Smooth muscle cell (in vitro differentiated cells): Measurements from ENCODE around the gene RAB39A. TPM values are rescaled to one million over a fixed set of nuclear protein-coding genes. Genes with fewer than 3 reads are reported as not detected.

ENCODE experiments used
- DNase-seq: peaks from one replicate; lab custom pipeline; 2025; ENCODE audit not compliant: unreplicated experiment; lab: John Stamatoyannopoulos, UW
- H2AFZ ChIP-seq: fragments of 200-600 bp; sonication (generic); 2 replicates; pipeline ENCODE4 v1.6.0; 2016; ENCODE audit warnings: antibody characterized with exemption, low read depth, mild to moderate bottlenecking
- H3F3A ChIP-seq: fragments of 200-600 bp; sonication (generic); 2 replicates; pipeline ENCODE4 v1.6.0; 2017; ENCODE audit warnings: antibody characterized with exemption, low read depth
- H3K27ac ChIP-seq: fragments of 200-600 bp; sonication (generic); 2 replicates; pipeline ENCODE4 v1.5.1; 2016; ENCODE audit warnings: low read depth, mild to moderate bottlenecking
- H3K27me3 ChIP-seq: fragments of 200-600 bp; sonication (generic); 2 replicates; pipeline ENCODE4 v1.6.1; 2016; ENCODE audit warnings: low read depth, mild to moderate bottlenecking
- H3K36me3 ChIP-seq: fragments of 200-600 bp; sonication (generic); 2 replicates; pipeline ENCODE4 v1.5.1; 2016; ENCODE audit warnings: low read depth
- H3K4me1 ChIP-seq: fragments of 200-600 bp; sonication (generic); 2 replicates; pipeline ENCODE4 v1.5.1; 2016; ENCODE audit warnings: low read depth
- H3K4me2 ChIP-seq: fragments of 200-600 bp; sonication (generic); 2 replicates; pipeline ENCODE4 v1.6.0; 2016; ENCODE audit warnings: mild to moderate bottlenecking
- H3K4me3 ChIP-seq: fragments of 200-600 bp; sonication (generic); 2 replicates; pipeline ENCODE4 v1.5.1; 2016; ENCODE audit warnings: mild to moderate bottlenecking
- H3K79me2 ChIP-seq: fragments of 200-600 bp; sonication (generic); 2 replicates; pipeline ENCODE4 v1.6.0; 2016; ENCODE audit warnings: low read depth, mild to moderate bottlenecking
- H3K9ac ChIP-seq: fragments of 200-600 bp; sonication (generic); 2 replicates; pipeline ENCODE4 v1.6.0; 2016; ENCODE audit warnings: low read depth
- H3K9me3 ChIP-seq: fragments of 200-600 bp; sonication (generic); replicated peaks from 2 replicates; pipeline ENCODE4 v1.5.1; 2016; ENCODE audit warnings: low read depth
- H4K20me1 ChIP-seq: fragments of 200-600 bp; sonication (generic); 2 replicates; pipeline ENCODE4 v1.6.0; 2016; ENCODE audit warnings: low read depth
- WGBS: methylation state at CpG from one replicate; pipeline ENCODE4 v1.1.7; 2016; ENCODE audit warnings: low lambda C conversion rate; 5-methylcytosine and 5-hydroxymethylcytosine counted together
- polyA plus RNA-seq: library from polyadenylated mRNA; unstranded; fragments of >200 nt; fragmentation: Nextera tagmentation; extraction: Ambion mirVana; gene quantifications from 2 replicates; pipeline ENCODE4 v1.2.1, GENCODE V29; 2016
- total RNA-seq: library from RNA; depleted of rRNA; stranded (reverse); fragments of >200 nt; gene quantifications from 2 replicates; pipeline ENCODE4 v1.2.3, GENCODE V29; 2014
- TF ChIP-seq, protein P1 (sequence below): fragments of 200-600 bp; sonication (generic); IDR thresholded peaks from 2 replicates; pipeline ENCODE4 v1.5.1; 2017; ENCODE audit warnings: borderline replicate concordance, mild to moderate bottlenecking, antibody characterized with exemption; ENCODE audit not compliant: insufficient read depth, poor library complexity, severe bottlenecking

Gene RAB39A
- total and polyA plus RNA-seq, 2 experiments from 2014 or later: not detected

DNA sequence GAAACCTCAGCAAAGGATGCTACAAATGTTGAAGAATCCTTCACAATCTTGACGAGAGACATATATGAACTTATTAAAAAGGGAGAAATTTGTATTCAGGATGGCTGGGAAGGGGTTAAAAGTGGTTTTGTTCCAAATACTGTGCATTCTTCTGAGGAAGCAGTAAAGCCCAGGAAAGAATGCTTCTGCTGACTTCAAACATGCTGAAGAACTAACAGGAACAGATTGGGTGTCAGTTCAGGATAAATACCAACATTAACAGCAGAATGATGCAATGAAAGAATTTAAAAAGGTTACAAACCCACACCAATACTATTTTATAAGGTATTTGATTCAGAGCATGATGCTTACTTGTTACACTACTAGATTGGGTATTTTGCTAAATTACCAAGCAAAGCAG lies 33.9 kb downstream of the RAB39A start:
- H3K79me2 ChIP-seq: no peaks in the 10 kb centered on the region
- TF ChIP-seq, protein P1, sequence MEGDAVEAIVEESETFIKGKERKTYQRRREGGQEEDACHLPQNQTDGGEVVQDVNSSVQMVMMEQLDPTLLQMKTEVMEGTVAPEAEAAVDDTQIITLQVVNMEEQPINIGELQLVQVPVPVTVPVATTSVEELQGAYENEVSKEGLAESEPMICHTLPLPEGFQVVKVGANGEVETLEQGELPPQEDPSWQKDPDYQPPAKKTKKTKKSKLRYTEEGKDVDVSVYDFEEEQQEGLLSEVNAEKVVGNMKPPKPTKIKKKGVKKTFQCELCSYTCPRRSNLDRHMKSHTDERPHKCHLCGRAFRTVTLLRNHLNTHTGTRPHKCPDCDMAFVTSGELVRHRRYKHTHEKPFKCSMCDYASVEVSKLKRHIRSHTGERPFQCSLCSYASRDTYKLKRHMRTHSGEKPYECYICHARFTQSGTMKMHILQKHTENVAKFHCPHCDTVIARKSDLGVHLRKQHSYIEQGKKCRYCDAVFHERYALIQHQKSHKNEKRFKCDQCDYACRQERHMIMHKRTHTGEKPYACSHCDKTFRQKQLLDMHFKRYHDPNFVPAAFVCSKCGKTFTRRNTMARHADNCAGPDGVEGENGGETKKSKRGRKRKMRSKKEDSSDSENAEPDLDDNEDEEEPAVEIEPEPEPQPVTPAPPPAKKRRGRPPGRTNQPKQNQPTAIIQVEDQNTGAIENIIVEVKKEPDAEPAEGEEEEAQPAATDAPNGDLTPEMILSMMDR: no peak
- H3K4me1 ChIP-seq: no peaks in the 10 kb centered on the region
- no peak overlapping the region for H3K4me3 ChIP-seq
- DNase-seq: no peak
- H3K4me2 ChIP-seq: no peak overlapping the region
- H3K27ac ChIP-seq: no peak overlapping the region
- H3K9ac ChIP-seq: no peak overlapping the region
- no peaks in the 10 kb centered on the region for H3F3A ChIP-seq
- H4K20me1 ChIP-seq: no peaks in the 10 kb centered on the region
- H2AFZ ChIP-seq: no peak overlapping the region
- no peaks in the 10 kb centered on the region for H3K27me3 ChIP-seq
- WGBS: 94% methylated on average over 1 of the region's 1 CpG
- no peaks in the 10 kb centered on the region for H3K9me3 ChIP-seq
- no peaks in the 10 kb centered on the region for H3K36me3 ChIP-seq

DNA sequence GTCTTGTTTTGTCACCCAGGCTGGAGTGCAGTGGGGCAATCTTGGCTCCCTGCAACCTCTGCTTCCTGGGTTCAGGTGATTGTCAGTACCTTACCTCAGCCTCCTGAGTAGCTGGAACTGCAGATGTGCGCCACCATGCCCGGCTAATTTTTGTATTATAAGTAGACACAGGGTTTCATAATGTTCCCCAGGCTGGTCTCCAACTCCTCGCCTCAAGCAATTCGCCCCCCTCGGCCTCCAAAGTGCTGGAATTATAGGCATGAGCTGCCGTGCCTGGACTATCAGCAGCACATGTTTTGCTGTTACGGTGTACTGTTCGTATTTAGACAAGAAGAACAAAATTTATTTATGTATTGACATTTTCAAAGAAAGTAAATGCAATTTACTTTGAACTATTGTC lies 34.8 kb downstream of the RAB39A start:
- Histone ChIP-seq H3K79me2 (no peaks in the 10 kb centered on the region), H3K9me3 (no peaks in the 10 kb centered on the region), H3K27ac (no peak overlapping the region), H3K27me3 (no peaks in the 10 kb centered on the region), H4K20me1 (no peaks in the 10 kb centered on the region), H3K9ac (no peak overlapping the region), H3F3A (no peaks in the 10 kb centered on the region), H3K36me3 (no peaks in the 10 kb centered on the region), H3K4me1 (no peaks in the 10 kb centered on the region), H3K4me3 (no peak overlapping the region), H2AFZ (no peak overlapping the region), H3K4me2 (no peak overlapping the region)
- no peak for DNase-seq
- TF ChIP-seq, protein P1: no peak
- 76% methylated on average over 8 of the region's 8 CpGs for WGBS

DNA sequence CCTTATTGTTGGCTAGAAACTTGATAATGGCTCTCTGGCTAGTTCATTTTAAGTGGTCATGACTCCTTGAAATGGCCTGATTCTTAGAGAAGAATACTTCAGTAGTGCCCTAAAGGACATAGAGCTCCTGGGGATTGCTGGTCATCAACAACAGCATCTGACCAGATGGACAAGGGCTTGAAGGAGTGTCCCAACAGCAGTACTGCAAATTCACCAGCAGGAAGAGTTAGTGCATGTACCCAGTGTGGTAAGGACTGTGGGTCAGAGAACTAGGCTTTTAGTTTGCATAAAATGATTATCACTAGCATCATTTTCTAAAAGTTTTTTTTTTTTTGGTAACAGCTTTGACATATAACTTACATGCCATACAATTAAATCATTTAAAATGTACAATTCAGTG lies 41.0 kb downstream of the RAB39A start:
- DNase-seq: no peak
- H2AFZ ChIP-seq: no peak overlapping the region

GRCh38 chr11:107970049-107970448 lies 41.8 kb downstream of the RAB39A start:
- Histone ChIP-seq H3K36me3 (no peaks in the 10 kb centered on the region), H3K79me2 (no peaks in the 10 kb centered on the region), H3K27me3 (no peaks in the 10 kb centered on the region), H2AFZ (no peak overlapping the region), H3K9me3 (no peaks in the 10 kb centered on the region), H3K4me2 (no peak overlapping the region), H4K20me1 (no peaks in the 10 kb centered on the region), H3K4me1 (no peaks in the 10 kb centered on the region), H3K27ac (no peak overlapping the region), H3K9ac (no peak overlapping the region), H3F3A (no peaks in the 10 kb centered on the region), H3K4me3 (no peak overlapping the region)
- WGBS: 90% methylated on average over 5 of the region's 5 CpGs
- TF ChIP-seq, protein P1: no peak
- DNase-seq: no peak

More for the DNA sequence above, 41.0 kb downstream of the RAB39A start:
- Histone ChIP-seq H3F3A (no peaks in the 10 kb centered on the region), H3K9ac (no peak overlapping the region), H4K20me1 (no peaks in the 10 kb centered on the region), H3K27me3 (no peaks in the 10 kb centered on the region), H3K4me3 (no peak overlapping the region), H3K79me2 (no peaks in the 10 kb centered on the region), H3K4me1 (no peaks in the 10 kb centered on the region), H3K4me2 (no peak overlapping the region), H3K27ac (no peak overlapping the region), H3K36me3 (no peaks in the 10 kb centered on the region), H3K9me3 (no peaks in the 10 kb centered on the region)
- TF ChIP-seq, protein P1: no peak
